GM10248 (cell line): ENCODE data around the gene PHKA1.
A peak's percentile ranks its signal among the peaks of the same experiment; 100 is the strongest.
"Not testable (repeated sequence)": the region's sequence is repeated elsewhere in the genome, so short reads cannot be mapped to it uniquely, and the experiment has no call there.

ENCODE experiments used
- CTCF ChIA-PET: fragments of 300-600 bp; sonication (Branson Sonifier 250); formaldehyde crosslinking; extraction: SDS; loops from one replicate; lab custom pipeline; 2021; ENCODE audit warnings: antibody characterized with exemption; lab: Yijun Ruan, JAX
- POLR2A ChIA-PET: fragments of 350-650 bp; sonication (Branson Sonifier 250); formaldehyde crosslinking; extraction: SDS; loops from one replicate; lab custom pipeline; 2020; ENCODE audit warnings: antibody characterized with exemption; lab: Yijun Ruan, JAX
- DNase-seq: peaks from one replicate; pipeline ENCODE4 v3.0.0; 2012; ENCODE audit errors: extremely low spot score
- TF ChIP-seq, protein P1 (sequence below): IDR thresholded peaks from 2 replicates; pipeline ENCODE4 v1.5.1; 2012; ENCODE audit warnings: mild to moderate bottlenecking, low read depth; ENCODE audit errors: extremely low read depth, missing control alignments, control extremely low read depth

Gene PHKA1

DNA sequence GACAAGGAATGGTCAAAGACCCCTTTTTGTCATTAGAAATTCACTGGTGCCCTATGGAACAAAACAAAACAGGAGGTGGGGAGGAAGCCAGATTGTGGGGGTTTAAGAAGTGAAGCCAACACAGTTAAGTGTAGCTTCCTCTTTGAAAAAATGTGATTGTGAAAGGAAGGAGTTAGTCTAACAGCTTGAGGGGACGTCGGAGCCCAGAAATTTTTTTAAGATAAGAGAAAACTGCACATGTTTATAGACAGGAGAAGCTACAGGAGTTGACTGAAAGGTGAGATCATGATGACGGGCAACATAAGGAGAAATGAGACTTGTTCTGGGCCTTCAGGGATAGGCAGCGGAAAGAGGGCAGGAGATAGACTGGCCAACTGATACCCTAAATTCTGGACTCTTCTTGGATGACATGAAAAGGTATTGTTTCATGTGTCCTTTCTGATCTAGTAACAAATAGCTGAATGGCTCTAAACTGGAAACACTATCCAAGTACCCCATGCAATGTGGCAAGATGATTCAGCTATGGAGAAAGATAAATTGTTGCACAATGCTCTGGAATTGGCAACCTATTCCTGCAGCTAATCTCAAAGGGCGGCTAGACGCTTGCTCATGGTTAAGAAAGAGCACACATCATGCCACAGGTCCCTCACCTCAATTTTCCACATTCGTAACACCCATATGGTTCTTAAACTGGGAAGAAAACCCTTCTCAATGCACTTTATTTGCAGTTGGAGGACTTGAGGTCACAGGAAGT lies 137.8 kb downstream of the PHKA1 start:
- ChIA-PET POLR2A (no interaction called here), CTCF (no interaction called here)
- TF ChIP-seq, protein P1, sequence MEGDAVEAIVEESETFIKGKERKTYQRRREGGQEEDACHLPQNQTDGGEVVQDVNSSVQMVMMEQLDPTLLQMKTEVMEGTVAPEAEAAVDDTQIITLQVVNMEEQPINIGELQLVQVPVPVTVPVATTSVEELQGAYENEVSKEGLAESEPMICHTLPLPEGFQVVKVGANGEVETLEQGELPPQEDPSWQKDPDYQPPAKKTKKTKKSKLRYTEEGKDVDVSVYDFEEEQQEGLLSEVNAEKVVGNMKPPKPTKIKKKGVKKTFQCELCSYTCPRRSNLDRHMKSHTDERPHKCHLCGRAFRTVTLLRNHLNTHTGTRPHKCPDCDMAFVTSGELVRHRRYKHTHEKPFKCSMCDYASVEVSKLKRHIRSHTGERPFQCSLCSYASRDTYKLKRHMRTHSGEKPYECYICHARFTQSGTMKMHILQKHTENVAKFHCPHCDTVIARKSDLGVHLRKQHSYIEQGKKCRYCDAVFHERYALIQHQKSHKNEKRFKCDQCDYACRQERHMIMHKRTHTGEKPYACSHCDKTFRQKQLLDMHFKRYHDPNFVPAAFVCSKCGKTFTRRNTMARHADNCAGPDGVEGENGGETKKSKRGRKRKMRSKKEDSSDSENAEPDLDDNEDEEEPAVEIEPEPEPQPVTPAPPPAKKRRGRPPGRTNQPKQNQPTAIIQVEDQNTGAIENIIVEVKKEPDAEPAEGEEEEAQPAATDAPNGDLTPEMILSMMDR = no peak
- no peak for DNase-seq

DNA sequence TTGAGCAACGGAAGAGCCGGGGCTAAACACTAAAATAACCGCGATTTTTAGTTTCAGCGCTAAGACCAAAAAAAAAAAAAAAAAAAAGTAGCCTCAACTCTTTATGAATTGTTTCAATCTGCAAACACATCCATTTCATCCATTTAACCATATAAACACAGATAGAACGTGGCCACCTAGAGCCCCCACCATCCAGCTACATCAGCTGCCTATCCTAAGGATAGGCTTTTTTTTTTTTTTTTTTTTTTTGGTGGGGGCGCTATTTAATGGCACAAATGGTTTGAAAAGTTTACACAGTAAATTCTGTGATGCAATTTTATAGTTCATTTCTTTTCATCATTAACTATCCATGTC lies 141.0 kb downstream of the PHKA1 start:
- TF ChIP-seq, protein P1 = no peak
- ChIA-PET POLR2A (interaction anchor here (0.6 kb wide), 1 partner anchor 43 kb away, joined by 4 read pairs; no protein-coding TSS in a partner anchor), CTCF (no interaction called here)
- DNase-seq = no peak

DNA sequence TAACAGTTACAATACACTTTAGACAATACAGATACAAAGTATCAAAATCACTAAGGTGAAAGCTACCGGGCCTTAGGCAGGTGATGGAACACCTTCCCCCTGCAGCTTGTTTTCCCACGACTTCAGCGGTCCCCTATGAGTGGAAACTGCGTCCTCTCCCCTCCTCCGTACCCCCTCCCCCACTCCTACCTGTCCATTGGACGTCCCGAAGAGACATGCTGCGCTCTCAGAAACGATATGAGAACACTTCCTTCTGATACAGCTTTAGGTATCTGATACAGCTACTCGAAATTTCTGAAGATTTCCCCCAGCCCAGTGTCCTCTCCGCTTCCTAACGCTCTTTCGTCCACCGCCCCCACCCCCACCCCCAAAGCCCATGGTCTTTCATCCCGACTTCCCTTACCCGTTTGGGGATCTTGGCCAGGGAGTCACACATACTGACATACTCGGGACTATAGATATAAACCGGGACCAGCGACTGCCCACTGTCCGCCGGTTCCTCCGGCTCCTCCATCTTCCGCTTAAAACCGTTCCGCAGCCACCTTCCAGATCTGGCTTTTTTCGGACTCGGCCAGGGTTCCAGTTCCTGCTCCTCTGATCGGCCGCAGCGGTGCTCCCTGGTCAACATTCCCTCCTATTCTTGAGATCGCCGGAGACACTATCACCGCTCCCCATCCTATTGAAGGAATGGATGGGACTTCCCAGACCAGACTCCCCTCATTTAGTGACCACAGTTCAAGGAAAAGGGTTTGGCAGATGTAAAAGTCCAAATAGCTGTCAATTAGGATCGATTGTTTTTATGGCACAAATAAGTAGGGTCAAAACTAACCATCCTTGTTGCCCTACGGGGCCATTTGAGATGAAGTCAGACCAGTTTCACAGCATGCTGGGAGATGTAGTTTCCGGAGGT lies 141.6 kb downstream of the PHKA1 start, which contains the start of gene HDAC8:
Gene HDAC8, minus strand, starts transcription at position 596 of the 910 bp plus-strand sequence. Its CDS starts 82 bp downstream, at position 514.
- CTCF ChIA-PET = no interaction called here
- POLR2A ChIA-PET = interaction anchor here (0.6 kb wide), 1 partner anchor 43 kb away, joined by 4 read pairs; no protein-coding TSS in a partner anchor
- TF ChIP-seq, protein P1 = no peak
- DNase-seq = peak; percentile 65

DNA sequence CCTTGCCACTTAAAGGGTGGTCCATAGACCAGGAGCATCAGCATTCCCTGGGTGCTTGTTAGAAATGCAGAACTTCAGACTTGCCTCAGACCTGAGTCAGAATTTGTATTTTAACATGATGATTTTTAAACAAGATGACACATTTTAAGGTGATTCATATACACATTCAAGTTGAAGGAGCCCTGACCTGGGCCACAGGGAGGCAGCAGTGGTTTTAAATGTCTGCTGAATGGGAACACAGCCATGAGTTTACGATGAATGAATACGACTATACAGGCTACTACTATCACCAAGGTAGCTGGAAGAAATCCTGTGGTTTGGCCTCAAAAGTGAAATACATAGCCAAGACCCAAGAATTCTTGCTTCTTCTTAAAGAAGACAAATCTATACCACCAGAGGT lies 144.3 kb downstream of the PHKA1 start:
- ChIA-PET CTCF (no interaction called here), POLR2A (interaction anchor here (1.0 kb wide), 1 partner anchor 218 kb away, joined by 3 read pairs; no protein-coding TSS in a partner anchor)
- DNase-seq = no peak
- TF ChIP-seq, protein P1 = no peak

DNA sequence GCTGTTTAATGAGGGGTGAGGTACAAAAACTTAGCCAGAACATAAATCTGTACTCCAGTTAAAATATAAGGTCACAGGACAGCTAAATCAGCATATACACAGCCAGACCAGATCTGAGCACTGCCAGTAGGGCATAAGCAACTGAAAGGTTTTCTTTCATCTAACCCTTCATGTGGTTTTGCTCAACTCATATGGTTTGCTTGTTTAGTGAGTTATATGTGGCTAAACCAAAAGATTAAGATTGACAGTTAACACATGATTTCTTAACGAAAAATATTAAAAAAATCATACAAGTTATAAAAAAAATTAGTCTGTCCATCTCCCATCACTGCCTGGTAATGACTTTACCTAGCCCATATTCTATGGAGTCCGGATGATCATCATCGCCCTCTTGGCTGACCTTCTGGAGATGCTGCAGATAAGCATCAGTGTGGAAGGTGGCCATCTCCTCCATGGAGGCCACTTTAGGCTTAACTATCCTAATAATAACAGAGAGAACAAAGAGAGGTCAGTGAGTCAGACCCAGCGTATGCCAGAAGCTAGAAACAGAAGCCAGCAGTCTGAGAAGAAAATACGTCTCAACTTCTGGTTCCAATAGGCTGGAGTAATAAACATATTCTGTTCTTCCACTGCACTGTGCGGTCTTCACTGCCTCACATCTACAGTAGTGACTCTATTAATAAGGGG lies 145.6 kb downstream of the PHKA1 start:
- POLR2A ChIA-PET = interaction anchor here (1.0 kb wide), 1 partner anchor 216 kb away, joined by 3 read pairs; no protein-coding TSS in a partner anchor
- TF ChIP-seq, protein P1 = no peak

DNA sequence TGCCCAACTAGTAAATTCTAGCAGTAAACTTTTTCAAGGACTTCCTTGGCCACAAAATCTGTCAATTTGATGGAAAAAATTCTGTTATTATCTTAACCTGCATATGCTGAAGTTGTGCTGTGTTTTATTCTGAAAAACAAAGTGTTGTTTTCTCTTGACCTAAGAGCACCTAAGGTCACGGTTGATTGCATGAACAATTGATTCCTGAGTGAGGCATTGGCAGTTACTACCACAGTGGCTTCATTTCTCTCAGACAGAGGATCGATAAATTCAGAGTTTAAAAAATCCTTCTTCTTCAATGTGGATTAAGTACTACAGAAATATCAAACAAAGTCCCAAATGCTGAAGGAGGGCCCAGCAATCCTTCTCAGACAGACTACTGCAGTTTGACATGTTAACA lies 147.7 kb downstream of the PHKA1 start:
- CTCF ChIA-PET = no interaction called here
- TF ChIP-seq, protein P1 = no peak
- POLR2A ChIA-PET = no interaction called here
- DNase-seq = no peak

More for the DNA sequence above, 145.6 kb downstream of the PHKA1 start:
- no peak for DNase-seq
- CTCF ChIA-PET = no interaction called here

DNA sequence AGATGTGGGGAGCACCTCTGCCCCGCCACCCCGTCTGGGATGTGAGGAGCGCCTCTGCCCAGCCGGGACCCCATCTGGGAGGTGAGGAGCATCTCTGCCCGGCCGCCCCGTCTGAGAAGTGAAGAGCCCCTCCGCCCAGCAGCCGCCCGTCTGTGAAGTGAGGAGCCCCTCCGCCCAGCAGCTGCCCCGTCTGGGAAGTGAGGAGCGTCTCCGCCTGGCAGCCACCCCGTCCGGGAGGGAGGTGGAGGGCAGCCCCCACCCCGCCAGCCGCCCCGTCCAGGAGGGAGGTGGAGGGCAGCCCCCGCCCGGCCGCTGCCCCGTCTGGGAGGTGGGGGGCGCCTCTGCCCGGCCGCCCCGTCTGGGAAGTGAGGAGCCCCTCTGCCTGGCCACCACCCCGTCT lies 154.5 kb downstream of the PHKA1 start:
- CTCF ChIA-PET, DNase-seq, POLR2A ChIA-PET: not testable (repeated sequence)
